GM21390 (cell line): ENCODE data around the gene CHST9.
"Not testable (repeated sequence)": the region's sequence is repeated elsewhere in the genome, so short reads cannot be mapped to it uniquely, and the experiment has no call there.

Experiments used
- ATAC-seq: cut with Tn5 transposase; IDR thresholded peaks from one replicate; pipeline ENCODE4 v1.9.1; 2021; ENCODE audit not compliant: unreplicated experiment

Gene CHST9

GRCh38 chr18:27185025-27185763, at the start of gene CHST9:
TSS of gene CHST9 (minus strand) at chr18:27185308. CDS start at chr18:27142809, 42,499 bp downstream.
- no peak for ATAC-seq

- not testable (repeated sequence) for ATAC-seq
Measured at GRCh38 chr18:27232355-27232754, 47.2 kb upstream of the CHST9 start.

- ATAC-seq = not testable (repeated sequence)
Measured at GRCh38 chr18:27231671-27232070, 46.6 kb upstream of the CHST9 start.

- not testable (repeated sequence) for ATAC-seq
Measured at GRCh38 chr18:27231221-27231620, 46.1 kb upstream of the CHST9 start.

- no peak for ATAC-seq
Measured at GRCh38 chr18:27227721-27228120, 42.6 kb upstream of the CHST9 start.

- no peak for ATAC-seq
Measured at GRCh38 chr18:27226556-27227075, 41.5 kb upstream of the CHST9 start.

- no peak for ATAC-seq
Measured at GRCh38 chr18:27225947-27226481, 40.9 kb upstream of the CHST9 start.

GRCh38 chr18:27223526-27224291, 38.6 kb upstream of the CHST9 start:
- no peak for ATAC-seq

GRCh38 chr18:27214831-27215230, 29.7 kb upstream of the CHST9 start:
- ATAC-seq = no peak

- no peak for ATAC-seq
Measured at GRCh38 chr18:27213123-27213717, 28.1 kb upstream of the CHST9 start.

- ATAC-seq = no peak
Measured at GRCh38 chr18:27211569-27211968, 26.5 kb upstream of the CHST9 start.

- no peak for ATAC-seq
Measured at GRCh38 chr18:27206411-27206810, 21.3 kb upstream of the CHST9 start.

GRCh38 chr18:27202741-27203140, 17.6 kb upstream of the CHST9 start:
- no peak for ATAC-seq

- no peak for ATAC-seq
Measured at GRCh38 chr18:27198036-27198435, 12.9 kb upstream of the CHST9 start.

GRCh38 chr18:27188309-27188708, 3.2 kb upstream of the CHST9 start:
- no peak for ATAC-seq

- ATAC-seq = no peak
Measured at GRCh38 chr18:27185897-27186296, 789 bp upstream of the CHST9 start.

GRCh38 chr18:27184115-27185024, 738 bp downstream of the CHST9 start:
- no peak for ATAC-seq

GRCh38 chr18:27181726-27182125, 3.4 kb downstream of the CHST9 start:
- ATAC-seq = no peak

GRCh38 chr18:27178424-27178823, 6.7 kb downstream of the CHST9 start:
- no peak for ATAC-seq

GRCh38 chr18:27175914-27176313, 9.2 kb downstream of the CHST9 start:
- no peak for ATAC-seq
